ENCODE data around the gene ZNF175.
A peak's percentile ranks its signal among the peaks of the same experiment; 100 is the strongest.

Gene ZNF175

GRCh38 chr19:51570962-51571575, at the start of gene ZNF175:
Gene ZNF175 (plus strand): TSS chr19:51571283. CDS start chr19:51573330, 2,047 bp downstream.
- peak; percentile 98 for DNase-seq

DNA sequence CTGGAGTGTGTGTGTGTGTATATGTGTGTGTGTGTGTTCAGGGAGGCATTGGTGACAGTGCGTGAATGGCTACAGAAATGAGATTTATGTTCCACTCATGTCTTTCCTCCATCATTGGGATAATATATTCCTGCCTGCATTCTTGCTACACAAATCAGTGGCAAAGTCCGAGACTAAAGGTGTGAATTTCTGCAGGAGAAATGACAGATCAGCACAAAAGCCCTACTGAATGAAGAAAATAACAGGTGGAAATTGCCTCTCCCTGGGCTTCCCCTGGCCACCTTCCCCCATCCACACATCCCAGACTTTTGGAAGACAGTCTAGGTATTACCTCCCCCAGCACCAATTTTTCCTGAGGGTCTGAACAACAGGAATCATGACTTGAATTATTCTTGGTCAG, 49.7 kb upstream of the ZNF175 start:
- no peak for DNase-seq

- no peak for DNase-seq
These were observed 49.3 kb upstream of the ZNF175 start for GRCh38 chr19:51521781-51522180.

GRCh38 chr19:51524666-51525264, 46.3 kb upstream of the ZNF175 start:
- no peak for DNase-seq

- no peak for DNase-seq
These were observed 45.4 kb upstream of the ZNF175 start for GRCh38 chr19:51525651-51526050.

GRCh38 chr19:51529301-51529700, 41.8 kb upstream of the ZNF175 start:
- DNase-seq: no peak

DNA sequence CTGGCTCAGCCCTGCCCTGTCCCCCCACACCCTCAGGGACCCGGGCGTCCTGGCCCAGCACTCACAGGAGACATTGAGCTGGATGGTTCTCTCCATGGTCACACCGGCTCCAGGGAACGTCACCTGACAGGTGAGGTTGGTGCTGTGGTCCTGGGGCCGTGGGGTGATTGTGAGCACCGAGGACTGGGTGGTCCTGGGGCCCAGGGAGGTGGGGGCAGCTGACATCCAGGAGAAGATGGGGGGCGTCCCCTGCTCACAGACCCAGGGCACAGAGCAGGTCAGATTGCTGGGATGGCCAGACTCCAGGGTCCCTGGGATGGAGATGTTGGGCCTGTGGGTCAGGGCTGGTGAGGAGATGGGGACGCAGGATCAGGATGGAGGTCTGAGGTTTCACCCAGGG, 40.5 kb upstream of the ZNF175 start:
- DNase-seq: no peak

DNA sequence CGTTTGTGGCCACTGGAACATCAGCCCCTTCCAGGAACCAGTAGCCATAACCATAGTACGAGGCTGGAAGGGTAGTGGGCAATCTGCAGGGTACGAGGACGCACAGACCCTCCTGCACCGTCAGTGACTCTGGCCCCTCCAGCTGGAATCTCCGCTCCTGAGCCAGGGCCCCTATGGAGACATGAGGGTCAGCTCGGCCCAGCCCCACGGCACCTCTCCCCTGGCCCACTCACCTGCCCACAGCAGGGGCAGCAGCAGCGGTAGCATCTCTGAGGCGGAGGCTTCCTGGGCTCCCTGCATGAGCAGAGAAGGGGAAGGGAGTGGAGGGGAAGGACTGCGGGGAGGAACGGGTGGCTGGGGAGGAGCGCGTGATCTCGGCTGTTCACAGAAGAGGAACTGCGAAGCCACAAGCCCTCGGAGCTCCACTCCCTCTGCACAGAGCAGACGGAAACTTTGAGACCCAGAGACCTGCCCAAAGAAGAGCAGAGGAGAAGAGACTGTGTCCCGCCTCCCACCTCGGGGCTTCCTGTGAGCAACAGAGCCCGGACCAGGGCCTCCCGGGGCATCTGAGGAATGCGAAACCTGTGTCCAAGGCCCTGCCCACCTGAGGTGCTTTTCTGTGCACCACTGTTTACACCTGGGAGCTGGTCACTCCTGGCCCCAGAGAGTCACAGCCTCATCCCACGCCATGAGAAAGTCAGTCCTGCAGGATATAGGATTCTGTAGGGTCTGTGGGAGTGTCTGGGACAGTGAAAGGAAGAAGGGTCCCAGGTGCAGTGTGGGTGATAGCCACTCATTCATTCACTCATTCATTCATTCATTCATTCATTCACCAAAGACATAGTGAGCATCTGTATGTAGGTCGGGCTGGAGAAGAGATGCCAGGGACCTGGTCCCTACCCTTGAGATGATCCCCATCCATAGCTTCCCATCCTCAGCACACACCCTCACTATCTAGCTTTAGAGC, 39.5 kb upstream of the ZNF175 start, which contains the start of gene SIGLEC6:
TSS of gene SIGLEC6 (minus strand) at position 322 of the 967 bp plus-strand sequence. CDS start at position 300, 22 bp downstream.
- no peak for DNase-seq

- no peak for DNase-seq
These were observed 35.5 kb upstream of the ZNF175 start for GRCh38 chr19:51535535-51535934.

- no peak for DNase-seq
These were observed 31.2 kb upstream of the ZNF175 start for GRCh38 chr19:51539821-51540366.

DNA sequence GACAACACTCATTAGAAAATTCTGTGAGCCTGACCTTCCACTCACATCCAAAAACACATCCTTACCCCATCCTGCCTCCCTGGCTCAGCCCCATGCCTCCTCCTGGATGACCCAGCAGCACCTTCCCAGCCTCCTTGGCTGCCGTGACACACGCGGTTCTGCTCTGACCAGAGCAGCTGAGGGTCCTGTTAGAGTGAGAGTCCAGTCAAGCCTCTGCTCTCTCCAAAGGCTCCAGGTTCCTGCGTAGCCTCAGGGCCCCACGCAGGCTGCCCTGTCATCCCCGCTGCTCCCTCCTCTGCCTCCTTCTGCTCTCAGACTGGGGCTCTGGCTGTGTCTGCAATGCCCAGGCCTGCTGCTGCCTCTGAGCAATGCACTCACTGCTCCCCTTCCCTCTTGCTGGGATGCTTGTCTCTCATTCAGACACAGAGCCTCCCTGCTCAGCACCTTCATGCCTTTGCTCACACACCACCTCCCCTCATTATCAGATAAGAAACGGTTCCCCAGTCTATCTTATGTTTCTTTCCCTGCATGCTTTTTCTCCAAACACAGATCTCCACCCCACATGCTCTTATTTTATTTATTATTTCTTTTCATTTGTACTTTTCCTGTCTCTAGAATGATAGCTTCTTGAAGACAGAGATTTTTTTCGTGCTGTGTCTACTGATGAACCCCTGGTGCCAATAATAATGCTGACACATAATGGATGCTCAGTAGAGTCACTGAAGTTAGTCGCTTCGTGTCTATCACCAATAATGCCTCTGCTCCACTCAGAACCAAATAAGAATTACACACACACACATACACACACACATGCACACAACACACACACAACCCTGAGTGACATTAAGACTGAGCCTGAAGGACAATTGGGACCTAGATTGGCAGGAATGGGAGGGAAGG, 29.4 kb upstream of the ZNF175 start:
- no peak for DNase-seq

DNA sequence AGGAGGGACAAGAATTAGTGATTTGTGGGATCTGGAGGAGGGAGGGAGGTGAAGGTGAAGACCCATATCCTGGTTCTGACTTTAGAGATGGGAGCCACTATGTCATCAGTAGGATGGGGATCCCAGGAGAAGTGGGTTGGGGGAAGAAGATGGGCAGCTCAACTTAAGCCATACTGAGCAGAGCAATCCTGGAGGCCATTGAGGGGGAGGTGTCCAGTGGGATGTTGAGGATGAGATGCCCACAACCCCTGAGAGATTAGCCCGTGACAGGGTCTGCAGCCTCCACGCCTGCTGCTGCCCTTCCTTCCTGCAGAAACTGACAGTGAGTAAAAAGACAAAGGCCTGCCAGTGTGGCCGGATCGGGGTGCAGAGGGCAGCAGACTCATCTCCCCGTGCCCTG, 28.4 kb upstream of the ZNF175 start:
- DNase-seq: no peak

GRCh38 chr19:51544038-51544437, 27.0 kb upstream of the ZNF175 start:
- DNase-seq: no peak

- DNase-seq: no peak
These were observed 24.9 kb upstream of the ZNF175 start for GRCh38 chr19:51546107-51546649.

DNA sequence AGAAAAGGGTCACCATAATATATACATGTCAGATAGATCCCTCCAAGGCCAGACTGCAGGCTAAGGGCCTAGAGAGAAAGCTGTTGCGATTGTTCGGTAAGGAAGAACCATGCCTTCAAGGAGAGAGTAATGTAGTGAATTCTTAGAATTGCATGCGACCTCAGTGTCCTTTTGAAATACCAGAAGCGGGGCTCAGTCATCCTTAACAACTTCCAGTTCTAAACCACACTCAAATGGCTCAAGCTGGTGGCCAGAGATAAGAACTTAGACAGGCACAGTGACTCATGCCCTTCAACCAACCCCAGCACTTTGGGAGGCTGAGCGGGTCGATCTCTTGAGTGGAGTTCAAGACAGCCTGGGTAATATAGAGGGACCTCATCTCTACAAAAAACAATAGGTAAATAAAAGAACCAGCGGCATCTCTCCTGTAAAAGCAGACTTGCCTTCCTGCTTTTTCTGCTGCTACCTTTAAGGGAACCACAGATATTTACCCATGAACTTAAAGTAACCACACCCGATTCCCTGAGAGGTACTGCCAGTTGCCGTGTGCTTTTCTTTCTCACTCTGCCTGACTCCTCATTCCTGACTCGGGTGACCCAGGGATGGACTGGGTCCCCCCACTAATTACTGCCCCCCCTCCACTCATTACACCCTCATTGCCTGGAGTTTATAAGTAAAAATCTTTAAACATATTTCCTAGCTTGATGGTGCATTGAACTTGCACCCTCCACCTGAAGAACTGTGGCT, 24.3 kb upstream of the ZNF175 start:
- DNase-seq: no peak

- no peak for DNase-seq
These were observed 23.5 kb upstream of the ZNF175 start for GRCh38 chr19:51547397-51548212.

DNA sequence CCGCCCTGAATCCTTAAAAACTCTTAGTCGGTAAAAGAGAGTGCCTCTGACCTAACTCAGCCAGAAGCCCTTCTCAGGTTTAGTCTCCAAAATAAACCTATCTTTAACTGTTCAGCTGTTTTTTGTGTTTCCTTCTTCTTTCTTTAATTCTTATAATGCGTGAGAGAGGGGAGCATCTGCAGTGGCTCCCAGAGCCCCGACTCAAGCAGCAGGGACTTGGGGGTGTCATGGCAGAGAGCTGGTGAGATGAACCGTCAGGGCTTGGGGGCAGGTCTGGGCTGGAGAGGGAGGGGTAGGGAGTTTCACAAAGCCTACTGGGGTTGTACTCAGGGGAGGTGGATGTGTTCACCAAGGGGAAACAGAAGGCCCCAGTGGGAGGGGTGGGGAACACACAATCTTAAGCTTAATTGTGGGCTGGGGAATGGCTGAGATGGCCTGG, 22.9 kb upstream of the ZNF175 start:
- DNase-seq: no peak

DNA sequence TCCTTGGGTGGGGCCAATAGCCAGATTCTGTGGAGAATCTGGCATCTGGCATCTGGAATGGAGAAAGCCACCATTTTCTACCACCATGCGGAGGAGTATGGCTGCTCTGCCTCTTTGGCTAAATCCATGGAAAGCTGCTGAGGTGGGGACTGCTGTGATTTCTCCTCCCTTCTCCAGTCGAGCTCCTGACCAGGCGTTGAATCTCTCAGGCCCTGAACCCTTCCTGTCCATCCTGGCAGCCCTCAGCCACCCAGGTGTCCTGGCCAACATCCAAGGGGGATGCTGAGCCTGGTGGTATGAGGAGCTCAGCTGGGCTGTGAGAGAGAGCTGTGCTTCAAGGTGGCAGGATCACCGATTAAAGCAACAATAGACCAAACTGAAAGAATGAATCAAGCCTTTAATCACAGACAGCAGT, 22.2 kb upstream of the ZNF175 start:
- DNase-seq: no peak

DNA sequence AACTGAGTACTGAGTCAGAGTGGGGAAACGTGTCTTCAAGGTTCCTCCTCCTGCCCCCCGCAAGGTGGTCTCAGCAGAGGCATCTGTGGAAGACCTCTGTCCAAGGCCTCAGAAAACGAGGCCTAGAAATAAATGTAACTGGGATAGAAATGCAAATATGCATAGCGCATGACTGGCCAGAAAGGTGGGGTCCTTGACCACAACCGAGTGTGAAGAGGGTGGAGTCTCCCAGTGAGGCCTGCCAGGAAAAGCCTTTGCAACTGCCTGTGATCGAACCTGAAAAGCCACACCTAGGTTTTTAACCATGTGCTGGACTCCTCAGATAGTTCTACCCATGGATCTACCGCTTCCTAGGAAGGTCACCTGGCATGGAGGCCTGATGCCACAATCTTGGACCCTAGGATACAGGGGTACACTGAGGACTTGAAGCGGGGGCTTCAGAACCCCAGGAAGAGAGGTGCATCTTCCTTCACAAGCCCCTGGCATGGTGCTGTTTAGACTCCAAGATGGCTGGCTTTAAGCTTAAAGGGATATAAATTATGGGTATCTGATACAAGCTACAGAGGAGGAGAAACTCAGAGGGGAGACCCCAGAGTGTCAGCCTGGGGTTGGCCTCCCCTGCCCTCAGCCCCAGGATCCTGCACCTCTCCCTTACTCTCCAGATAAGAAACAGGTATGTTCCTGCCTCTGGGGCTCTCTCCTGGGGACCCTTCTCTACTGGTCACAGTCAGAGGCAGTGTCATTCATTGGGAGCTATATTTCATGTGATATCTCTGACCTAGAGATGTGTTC, 21.4 kb upstream of the ZNF175 start:
- no peak for DNase-seq

Data from NCI-H82 (cell line).